Heart left ventricle (tissue), 13 donors: ENCODE data around the gene SPTAN1.

Experiments
- POLR2A ChIP-seq, 2 donors: fragments of 450-650 bp; IDR thresholded peaks; one replicate each; pipeline ENCODE4 v1.6.1; 2017; ENCODE audit warnings: antibody characterized with exemption in 2 of 2, mild to moderate bottlenecking in 2 of 2, moderate library complexity in 2 of 2
- TF ChIP-seq, protein P1 (sequence below), 12 donors: fragments of 200-600 bp; sonication (generic) in 4 of 12; IDR thresholded peaks; one replicate each; pipeline versions ENCODE4 v1.5.0 to v1.8.0; 2018 to 2022; ENCODE audit warnings: antibody characterized with exemption in 12 of 12, mild to moderate bottlenecking in 5 of 12
- donor health status: ischemic (EF 13 %, LVEDD 7.1; RV severe dilation, severe dysfunction).
- donor health status: DM: no; HTN: yes; CAD: no.
- donor health status: DM: no; HTN: no; CAD: no.
- donor health status: ischemic (EF 25% LVEDD 6.9; RV normal size, moderate dysfunction).
- donor health status: ischemic (EF 25% LVEDD 5.7; RV mildly dilated, moderate dysfunction).
- donor health status: ischemic (EF 35%, LVEDD 5.7; RV mildly dilated, moderate dysfunction).
- donor health status: nonischemic (EF 11% LVEDD 7.7; RV severe dilation, severe dysfunction).
- donor health status: DM: yes; HTN: yes; CAD: no.
- donor health status: PGD.
- donor health status: ischemic (EF 29% LVEDD 5.4; RV normal size, mild dysfunction).
- donor health status: nonischemic (EF 23%, LVEDD 6.1; RV moderate dilation, normal function).

DNA sequence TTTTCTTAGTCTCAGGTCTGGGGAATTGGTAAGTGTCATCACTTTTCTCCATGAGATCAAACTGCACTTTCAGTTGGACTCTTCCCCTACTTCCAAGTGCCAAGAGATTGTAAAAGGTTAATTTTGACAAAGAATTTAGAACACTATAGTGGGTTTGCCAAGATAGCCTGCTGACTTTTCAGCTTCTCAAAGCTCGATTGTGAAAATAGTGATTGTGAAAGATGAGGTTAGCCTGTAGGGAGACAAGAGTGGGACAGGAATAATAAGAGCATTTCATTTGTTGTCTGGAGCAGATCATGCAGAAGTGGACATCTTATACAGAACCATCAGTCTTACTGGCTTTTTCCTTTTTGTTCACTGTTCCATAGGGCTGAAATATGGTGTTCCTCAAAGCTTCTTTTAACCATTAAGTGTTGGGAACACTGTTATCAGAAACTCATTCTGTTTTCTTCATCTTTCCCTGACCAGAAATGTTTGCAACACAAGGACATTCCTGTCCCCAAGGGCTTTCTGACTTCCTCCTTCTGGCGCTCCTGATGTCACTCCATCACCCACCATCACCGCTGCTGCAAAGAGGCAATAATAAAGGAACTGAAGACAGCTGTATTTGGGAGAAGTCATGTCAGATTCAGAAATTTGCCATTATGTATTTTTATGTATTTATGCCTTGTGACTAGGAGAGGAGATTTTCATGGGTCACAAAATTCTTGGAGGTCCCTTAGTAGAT is 11.6 kb upstream of the SPTAN1 start:
- TF ChIP-seq, protein P1, sequence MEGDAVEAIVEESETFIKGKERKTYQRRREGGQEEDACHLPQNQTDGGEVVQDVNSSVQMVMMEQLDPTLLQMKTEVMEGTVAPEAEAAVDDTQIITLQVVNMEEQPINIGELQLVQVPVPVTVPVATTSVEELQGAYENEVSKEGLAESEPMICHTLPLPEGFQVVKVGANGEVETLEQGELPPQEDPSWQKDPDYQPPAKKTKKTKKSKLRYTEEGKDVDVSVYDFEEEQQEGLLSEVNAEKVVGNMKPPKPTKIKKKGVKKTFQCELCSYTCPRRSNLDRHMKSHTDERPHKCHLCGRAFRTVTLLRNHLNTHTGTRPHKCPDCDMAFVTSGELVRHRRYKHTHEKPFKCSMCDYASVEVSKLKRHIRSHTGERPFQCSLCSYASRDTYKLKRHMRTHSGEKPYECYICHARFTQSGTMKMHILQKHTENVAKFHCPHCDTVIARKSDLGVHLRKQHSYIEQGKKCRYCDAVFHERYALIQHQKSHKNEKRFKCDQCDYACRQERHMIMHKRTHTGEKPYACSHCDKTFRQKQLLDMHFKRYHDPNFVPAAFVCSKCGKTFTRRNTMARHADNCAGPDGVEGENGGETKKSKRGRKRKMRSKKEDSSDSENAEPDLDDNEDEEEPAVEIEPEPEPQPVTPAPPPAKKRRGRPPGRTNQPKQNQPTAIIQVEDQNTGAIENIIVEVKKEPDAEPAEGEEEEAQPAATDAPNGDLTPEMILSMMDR (IDR thresholded peaks at IDR 0.05) = no peak
- no peak for TF ChIP-seq POLR2A (IDR thresholded peaks at IDR 0.05)
